ENCODE measurements around the gene XRCC5.

DNA sequence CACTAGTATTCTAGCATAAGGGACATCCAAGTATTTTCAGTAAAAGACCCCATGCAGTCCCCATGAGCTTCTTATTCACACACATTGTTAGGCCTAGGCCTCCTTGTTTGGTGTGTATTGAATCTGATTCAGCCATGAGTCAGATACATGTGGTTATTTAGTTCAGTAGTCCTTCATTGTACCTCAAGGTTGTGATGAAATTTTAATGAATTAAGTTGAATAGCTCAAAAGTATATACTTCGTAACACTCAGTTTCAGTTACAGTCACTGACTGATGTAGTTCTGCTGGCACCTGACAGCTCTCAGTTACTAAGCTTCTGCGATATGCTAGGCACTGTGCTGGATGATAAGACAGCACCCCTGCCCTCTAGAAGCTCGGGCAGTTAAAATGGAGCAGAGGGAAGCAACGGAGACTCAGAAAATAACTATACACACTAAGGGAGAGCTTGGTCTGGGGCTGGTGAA lies 86.4 kb downstream of the XRCC5 start:
- TF ChIP-seq, protein P1, sequence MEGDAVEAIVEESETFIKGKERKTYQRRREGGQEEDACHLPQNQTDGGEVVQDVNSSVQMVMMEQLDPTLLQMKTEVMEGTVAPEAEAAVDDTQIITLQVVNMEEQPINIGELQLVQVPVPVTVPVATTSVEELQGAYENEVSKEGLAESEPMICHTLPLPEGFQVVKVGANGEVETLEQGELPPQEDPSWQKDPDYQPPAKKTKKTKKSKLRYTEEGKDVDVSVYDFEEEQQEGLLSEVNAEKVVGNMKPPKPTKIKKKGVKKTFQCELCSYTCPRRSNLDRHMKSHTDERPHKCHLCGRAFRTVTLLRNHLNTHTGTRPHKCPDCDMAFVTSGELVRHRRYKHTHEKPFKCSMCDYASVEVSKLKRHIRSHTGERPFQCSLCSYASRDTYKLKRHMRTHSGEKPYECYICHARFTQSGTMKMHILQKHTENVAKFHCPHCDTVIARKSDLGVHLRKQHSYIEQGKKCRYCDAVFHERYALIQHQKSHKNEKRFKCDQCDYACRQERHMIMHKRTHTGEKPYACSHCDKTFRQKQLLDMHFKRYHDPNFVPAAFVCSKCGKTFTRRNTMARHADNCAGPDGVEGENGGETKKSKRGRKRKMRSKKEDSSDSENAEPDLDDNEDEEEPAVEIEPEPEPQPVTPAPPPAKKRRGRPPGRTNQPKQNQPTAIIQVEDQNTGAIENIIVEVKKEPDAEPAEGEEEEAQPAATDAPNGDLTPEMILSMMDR (conservative IDR thresholded peaks at IDR 0.05; ENCODE audit: low read depth, low read length) = no peak
- TF ChIP-seq EZH2 (IDR thresholded peaks at IDR 0.05; ENCODE audit: low read length, unreplicated experiment) (no peak), EZH2phosphoT487 (IDR thresholded peaks at IDR 0.05; ENCODE audit: borderline replicate concordance, low read length) (no peak)

All from PC-3 (cell line).